CD4-positive, alpha-beta T cell treated with Interleukin-4 for 4 hours (primary cell): ENCODE results near the gene CDO1.

Source experiments
- DNase-seq: peaks from one replicate; pipeline ENCODE4 v3.0.0-alpha.2; 2020

The CDO1 gene

DNA sequence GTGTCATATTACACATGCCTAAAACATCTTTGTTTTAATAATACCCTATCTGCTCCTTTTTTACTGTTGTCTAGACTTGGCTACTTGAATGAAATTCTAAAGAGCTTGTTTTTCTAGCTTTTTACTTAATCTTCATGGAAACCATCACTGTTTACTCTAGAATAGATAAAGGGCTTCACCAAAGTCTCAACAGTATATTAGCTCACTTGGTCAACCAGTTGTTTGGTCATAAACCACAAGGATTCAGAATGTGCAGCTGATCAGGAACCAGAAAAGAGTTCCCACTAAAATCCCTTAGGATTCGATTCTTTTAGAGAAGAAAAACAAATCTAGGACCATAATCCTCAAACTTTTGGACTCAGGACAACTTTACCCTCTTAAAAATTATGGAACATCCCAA, 38.0 kb downstream of the CDO1 start:
- no peak for DNase-seq

DNA sequence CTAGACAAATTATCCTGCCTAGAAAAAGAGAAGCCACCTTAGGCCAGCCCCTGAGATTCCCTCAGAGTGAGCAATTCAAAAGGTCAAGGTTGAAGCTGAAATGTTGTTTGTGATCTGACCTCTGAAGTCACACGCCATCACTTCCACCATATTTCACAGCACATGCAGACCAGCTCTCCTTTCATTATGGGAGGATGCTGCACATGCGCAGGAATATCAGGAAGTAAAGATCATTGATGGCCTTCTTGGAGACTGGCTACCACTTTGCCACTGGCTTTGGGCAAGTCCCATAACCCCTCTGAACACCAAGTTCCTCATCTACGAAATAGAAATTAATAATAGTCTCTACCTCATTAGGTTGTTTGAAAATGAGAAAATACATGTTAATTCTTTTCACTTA, 39.5 kb downstream of the CDO1 start:
- no peak for DNase-seq

DNA sequence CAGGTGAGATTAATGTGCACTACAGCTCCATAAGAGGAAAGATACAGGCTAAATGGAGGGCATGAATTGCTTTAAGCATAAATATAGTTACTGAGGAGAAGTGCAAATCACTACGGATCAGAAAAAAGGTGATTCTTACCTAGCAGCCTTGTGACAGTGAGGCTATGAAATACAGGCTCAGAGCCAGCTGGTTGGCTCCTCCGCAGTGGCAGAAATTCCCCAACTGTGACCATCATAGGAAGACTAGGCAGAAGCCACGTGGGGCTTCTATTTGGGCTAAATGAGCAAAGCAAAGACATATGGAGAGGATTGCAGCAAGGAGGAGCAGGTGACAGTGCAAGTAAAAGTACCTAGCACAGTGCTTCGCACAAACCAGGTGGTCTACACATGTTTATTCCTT, 40.5 kb downstream of the CDO1 start:
- DNase-seq: no peak

DNA sequence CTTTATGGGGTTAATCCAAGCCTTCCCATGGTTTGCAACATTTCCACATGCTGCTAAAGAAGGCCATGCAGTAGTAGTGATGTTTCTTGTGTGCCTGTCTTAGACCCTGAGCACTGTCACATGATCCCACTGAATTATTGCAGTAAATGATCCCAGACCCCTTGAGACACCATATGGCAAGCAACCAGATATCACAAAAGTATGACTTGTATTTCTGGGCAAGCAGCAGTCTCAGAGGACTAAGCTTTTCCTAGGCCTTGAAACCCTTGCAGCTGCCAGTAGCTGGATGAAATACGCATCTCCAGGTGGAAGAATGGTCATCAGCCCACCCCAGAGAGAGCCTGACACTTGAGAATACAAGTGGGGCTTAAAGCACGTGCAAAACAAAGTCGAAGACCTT, 41.8 kb downstream of the CDO1 start:
- DNase-seq: no peak

DNA sequence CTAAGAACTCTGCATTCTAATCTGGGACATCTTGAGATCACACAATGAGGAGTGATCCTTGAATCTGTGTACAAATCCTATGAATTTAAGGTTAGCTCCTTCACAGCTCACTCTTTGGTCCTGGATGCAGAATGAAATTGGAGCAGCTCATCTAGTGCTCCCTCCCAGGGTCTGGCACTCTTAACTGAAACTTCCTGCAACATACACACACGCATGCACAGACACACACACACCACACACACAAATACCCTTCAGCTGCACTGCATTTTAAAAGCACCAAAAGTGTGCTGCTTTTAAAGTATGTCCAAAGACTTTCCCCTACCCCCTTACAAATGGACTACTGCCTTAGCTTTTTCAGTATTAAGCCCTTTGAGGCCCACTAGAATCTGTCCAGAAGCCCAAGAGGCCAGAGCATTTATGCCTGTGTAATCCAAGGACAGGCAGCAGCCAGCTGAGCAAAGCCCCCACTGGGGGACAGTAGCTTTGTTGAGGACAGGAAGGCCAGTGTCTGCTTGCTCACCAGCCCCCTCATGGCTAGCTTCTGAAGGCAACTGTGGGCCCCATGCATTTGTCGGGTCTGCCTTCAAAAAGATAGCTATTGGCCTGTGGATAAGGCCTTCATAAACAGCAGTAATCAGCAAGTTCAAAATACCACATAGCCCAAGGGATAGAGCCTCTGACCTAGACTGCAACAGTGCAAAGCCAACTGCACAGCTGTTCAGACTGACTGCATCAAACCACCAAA, 43.6 kb downstream of the CDO1 start:
- no peak for DNase-seq

DNA sequence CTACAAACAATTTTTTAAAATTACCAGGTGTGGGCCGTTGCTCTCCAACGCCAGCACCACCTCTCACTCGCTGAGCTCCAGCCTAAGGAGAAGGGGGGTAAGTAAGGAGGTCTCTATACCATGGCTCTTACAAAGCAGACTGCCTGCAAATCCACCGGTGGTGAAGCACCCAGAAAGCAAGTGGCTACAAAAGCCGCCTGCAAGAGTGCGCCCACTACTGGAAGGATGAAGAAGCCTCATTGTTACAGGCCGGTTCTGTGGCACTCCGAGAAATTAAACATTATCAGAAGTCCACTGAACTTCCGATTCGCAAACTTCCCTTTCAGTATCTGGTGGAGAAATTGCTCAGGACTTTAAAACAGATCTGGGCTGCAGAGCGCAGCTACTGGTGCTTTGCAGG, 46.0 kb downstream of the CDO1 start:
- no peak for DNase-seq

DNA sequence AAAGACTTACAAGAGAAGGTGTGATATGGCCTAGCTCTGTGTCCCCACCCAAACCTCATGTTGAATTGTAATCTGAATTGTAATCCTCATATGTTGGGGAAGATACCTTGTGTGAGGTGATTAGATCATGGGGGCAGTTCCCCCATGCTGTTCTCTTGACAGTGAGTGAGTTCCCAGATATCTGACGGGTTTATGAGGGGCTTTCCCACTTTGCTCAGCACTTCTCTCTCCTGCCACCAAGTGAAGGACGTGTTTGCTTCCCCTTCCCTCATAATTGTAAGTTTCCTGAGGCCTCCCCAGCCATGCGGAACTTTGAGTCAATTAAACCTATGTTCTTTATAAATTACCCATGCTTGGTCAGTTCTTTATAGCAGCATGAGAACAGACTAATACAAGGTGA, 49.0 kb downstream of the CDO1 start:
- DNase-seq: no peak

DNA sequence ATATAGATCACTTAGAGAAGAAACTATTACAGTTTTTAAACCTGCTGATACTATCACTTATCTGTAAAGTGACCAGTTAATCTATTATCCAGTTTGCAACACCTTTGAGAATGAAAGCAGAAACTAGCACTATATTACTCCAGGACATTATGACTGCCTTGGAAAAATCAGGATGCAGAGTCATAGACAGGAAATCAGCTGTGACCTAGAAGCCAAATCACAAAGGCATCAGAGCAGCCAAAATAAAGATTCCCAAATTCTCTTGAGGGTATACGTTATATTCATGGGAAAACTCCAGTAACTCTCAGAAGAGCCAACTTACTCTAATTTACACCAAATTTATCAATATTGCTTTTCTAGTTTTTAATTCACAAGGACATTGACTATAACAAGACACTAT, 49.9 kb downstream of the CDO1 start:
- DNase-seq: no peak

DNA sequence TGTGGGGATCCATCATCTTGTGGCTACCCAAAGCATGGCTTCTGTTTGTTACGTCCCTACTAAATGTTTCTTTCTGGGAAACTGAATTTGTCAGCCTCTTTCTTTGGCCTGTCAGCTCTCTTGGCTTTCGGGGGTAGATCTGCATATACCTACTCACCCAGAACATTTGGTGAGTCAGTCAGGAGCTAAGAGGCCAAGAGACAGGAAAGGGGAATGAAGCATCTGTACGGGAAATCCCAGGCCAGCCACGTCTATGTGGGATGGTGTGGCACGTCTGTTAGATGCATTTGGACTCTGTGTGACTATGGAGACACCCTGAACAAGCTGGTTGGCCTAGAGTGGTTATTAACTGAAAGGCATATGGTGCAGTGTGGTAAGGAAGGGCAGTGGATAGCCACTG, 58.1 kb downstream of the CDO1 start:
- no peak for DNase-seq

DNA sequence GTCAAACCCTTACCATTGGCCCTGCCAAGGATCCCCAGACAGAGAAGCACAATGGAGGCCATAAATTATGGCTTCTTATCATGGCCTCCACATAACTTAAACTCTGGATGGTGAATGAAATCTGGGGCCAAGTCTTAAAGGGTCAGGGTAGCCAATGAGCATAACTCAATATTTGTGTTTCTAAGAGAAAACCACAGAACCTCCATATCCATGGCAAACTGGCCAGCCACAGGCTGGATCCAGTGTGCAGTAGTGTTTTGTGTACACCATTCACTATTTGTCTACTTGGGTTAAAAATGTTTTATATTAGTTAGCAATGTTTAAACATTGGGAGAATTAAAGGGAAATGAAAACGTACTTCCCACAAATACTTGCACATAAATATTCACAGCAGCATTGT, 60.8 kb downstream of the CDO1 start:
- no peak for DNase-seq
